Panc1 (cell line): ENCODE measurements around the gene FGR.

Experiments
- POLR2AphosphoS5 ChIP-seq: IDR thresholded peaks from 2 replicates; pipeline ENCODE4 v1.6.1; 2012; ENCODE audit warnings: mild to moderate bottlenecking, low read depth, low read length, moderate library complexity
- SIN3A ChIP-seq: IDR thresholded peaks from 2 replicates; pipeline ENCODE4 v1.6.1; 2012; ENCODE audit warnings: low read depth, mild to moderate bottlenecking, low read length, moderate library complexity, borderline replicate concordance; ENCODE audit not compliant: insufficient read depth
- TCF7L2 ChIP-seq: IDR thresholded peaks from 2 replicates; pipeline ENCODE4 v1.6.1; 2011; ENCODE audit warnings: mild to moderate bottlenecking, low read depth, low read length, inconsistent platforms
- TF ChIP-seq, protein P1 (sequence below): fragments of 450-650 bp; IDR thresholded peaks from 2 replicates; pipeline ENCODE4 v1.5.1; 2017; ENCODE audit warnings: mild to moderate bottlenecking
- TF ChIP-seq, protein P2 (sequence below), 2 experiments: IDR thresholded peaks; 2 replicates each; pipeline ENCODE4 v1.6.1; 2011 to 2012; ENCODE audit warnings: low read depth in 2 of 2, control low read depth in 1 of 2, low read length in 1 of 2, mild to moderate bottlenecking in 1 of 2, moderate library complexity in 1 of 2; ENCODE audit not compliant: insufficient read depth in 1 of 2

DNA sequence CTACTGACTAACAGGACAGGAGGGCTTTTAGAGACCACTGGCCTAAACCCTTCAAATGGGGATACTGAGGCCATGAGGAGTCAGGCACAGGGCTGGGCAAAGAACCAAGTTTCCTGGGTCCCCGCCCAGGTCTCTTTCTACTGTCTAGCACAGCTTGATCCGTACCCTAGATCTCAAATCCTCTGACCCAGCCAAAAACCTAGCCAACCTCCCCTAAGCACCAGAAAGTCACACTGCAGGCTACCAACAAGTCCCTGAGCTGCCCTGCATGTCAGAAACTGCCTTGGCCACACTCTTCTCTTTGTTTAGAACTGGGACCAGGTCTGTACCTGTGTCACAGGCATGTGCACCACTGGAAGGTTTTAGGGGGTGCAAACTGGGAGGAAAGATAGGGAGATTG lies 64.6 kb downstream of the FGR start:
- TF ChIP-seq, protein P1, sequence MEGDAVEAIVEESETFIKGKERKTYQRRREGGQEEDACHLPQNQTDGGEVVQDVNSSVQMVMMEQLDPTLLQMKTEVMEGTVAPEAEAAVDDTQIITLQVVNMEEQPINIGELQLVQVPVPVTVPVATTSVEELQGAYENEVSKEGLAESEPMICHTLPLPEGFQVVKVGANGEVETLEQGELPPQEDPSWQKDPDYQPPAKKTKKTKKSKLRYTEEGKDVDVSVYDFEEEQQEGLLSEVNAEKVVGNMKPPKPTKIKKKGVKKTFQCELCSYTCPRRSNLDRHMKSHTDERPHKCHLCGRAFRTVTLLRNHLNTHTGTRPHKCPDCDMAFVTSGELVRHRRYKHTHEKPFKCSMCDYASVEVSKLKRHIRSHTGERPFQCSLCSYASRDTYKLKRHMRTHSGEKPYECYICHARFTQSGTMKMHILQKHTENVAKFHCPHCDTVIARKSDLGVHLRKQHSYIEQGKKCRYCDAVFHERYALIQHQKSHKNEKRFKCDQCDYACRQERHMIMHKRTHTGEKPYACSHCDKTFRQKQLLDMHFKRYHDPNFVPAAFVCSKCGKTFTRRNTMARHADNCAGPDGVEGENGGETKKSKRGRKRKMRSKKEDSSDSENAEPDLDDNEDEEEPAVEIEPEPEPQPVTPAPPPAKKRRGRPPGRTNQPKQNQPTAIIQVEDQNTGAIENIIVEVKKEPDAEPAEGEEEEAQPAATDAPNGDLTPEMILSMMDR, result no peak
- TF ChIP-seq, protein P2, sequence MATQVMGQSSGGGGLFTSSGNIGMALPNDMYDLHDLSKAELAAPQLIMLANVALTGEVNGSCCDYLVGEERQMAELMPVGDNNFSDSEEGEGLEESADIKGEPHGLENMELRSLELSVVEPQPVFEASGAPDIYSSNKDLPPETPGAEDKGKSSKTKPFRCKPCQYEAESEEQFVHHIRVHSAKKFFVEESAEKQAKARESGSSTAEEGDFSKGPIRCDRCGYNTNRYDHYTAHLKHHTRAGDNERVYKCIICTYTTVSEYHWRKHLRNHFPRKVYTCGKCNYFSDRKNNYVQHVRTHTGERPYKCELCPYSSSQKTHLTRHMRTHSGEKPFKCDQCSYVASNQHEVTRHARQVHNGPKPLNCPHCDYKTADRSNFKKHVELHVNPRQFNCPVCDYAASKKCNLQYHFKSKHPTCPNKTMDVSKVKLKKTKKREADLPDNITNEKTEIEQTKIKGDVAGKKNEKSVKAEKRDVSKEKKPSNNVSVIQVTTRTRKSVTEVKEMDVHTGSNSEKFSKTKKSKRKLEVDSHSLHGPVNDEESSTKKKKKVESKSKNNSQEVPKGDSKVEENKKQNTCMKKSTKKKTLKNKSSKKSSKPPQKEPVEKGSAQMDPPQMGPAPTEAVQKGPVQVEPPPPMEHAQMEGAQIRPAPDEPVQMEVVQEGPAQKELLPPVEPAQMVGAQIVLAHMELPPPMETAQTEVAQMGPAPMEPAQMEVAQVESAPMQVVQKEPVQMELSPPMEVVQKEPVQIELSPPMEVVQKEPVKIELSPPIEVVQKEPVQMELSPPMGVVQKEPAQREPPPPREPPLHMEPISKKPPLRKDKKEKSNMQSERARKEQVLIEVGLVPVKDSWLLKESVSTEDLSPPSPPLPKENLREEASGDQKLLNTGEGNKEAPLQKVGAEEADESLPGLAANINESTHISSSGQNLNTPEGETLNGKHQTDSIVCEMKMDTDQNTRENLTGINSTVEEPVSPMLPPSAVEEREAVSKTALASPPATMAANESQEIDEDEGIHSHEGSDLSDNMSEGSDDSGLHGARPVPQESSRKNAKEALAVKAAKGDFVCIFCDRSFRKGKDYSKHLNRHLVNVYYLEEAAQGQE (IDR thresholded peaks at IDR 0.05; ENCODE audit: insufficient read depth in 1 of 2, low read depth in 2 of 2, low read length in 1 of 2), result no peak
- TF ChIP-seq SIN3A (no peak), POLR2AphosphoS5 (no peak), TCF7L2 (no peak)
